Stimulated activated CD8-positive, alpha-beta memory T cell treated with anti-CD3 and anti-CD28 coated beads, Interleukin-12 subunit alpha, Interleukin-12 subunit beta, amount 100 ng/mL, for 4 hours (primary cell): ENCODE data around the gene PIGW.
"Not testable (repeated sequence)": the region's sequence is repeated elsewhere in the genome, so short reads cannot be mapped to it uniquely, and the experiment has no call there.

Experiments
- DNase-seq: peaks from one replicate; pipeline ENCODE4 v3.0.0-alpha.2; 2020; ENCODE audit warnings: low read depth

Gene PIGW

DNA sequence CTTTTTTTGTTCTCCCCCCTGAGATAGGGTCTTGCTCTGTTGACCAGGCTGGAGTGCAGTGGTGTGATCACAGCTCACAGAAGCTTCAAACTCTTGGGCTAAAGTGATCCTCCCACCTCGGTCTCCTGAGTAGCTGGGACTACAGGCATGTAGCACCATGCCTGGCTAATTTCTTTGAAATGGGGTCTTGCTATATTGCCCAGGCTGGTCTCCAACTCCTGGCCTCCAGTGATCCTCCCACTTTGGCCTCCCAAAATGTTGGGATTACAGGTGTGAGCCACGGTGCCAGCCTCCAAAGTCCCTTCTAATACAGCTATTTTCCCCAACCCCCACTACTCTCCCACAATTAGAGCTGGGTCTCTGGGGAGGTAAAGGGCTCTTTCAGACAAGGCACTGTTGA lies 26.3 kb upstream of the PIGW start:
- DNase-seq, result not testable (repeated sequence)

GRCh38 chr17:36509272-36509985 lies 25.4 kb upstream of the PIGW start:
- DNase-seq, result no peak

DNA sequence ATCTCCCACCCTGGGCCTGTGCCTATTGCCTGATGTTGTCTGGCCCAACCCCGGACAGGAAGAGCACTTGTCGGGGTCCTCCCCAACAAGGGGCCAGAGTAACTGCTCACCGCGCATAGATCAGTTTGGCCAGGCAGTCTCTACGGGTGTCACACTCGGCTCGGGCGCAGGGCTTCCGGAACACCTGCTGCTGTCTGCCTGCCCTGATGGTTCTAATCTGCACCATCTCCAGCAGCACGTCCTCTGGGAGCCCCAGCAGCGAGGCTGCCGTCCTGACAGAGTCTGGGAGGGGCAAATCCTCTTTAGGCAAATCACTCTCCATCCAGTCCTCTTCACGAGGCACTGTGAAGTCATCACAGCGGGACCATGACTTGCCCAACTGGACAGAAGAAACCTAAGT lies 24.2 kb upstream of the PIGW start:
- DNase-seq, result no peak

DNA sequence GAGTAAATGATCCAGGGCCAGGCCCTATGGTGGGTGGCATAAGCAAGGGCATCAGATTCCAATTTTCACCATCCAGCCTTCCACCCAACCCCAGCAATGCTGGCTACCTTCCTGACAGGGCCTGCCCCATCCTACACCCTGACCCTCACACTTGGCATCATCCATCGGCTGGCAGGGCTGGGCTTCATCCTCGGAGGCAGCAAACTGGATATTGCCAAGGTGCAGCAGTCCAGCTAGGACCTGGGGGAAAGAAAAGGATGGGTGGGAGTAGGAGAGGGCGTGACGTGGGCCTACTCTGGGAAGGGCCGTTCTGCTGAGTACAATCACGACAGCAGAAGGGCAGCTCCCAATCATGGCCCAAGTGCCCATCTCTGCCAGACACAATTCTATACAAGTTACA lies 23.6 kb upstream of the PIGW start:
- DNase-seq, result no peak

DNA sequence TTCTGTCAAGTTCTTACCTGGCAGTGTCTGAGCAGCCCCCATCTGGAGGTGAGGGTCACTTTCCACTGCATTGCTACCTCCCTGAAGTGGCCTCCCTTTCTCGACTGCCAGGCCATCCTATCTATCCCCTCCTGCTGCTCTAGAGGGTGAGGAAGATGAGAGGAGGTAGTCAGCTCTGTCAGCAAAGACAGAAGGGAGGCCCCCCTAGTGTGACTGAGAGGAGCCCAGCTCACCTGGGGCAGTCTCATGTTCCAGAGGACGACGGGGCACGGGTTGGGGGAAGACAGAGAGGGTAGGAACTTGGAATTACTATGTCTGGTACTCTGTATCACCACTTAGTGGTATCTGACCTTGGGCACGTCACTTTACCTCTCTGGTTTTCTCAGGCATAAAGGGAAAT lies 22.1 kb upstream of the PIGW start:
- DNase-seq, result no peak

DNA sequence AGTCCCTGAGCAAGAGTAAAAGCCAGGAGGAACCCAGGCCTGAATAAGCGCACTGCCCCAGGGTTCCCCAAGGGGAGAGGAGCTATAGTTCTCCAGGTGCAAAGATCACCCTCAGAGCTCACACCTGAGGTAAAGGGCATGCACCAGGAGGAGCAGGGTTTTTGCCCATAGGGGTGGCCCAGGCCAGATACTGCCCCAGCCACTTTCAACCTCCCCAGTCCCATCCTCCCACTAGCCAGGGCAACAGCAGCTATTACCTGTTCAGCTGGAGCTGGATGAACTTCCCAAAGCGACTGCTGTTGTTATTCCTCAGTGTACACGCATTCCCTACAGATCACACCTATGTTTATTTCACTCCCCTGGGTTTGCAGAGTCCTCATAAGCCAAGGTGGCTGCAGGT lies 19.9 kb upstream of the PIGW start:
- no peak for DNase-seq

DNA sequence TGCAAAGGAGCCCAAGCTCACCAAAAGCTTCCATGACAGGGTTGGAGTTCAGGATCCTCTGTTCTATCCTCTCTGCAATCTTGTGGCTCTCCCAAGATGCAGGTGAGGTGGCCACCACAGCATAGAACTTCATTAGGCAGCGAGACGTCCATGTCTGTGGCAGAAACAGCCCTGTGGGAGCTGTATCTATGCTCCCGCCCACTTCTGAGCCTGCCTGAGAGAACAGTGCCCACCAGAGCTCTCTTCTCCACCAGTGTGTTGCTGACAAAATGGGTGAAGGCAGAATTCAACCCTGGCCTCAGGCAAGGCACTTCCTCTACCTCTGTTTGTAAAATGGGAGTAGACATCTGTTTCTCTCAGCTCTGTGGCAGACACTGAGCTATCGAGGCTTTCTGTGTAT lies 18.9 kb upstream of the PIGW start:
- no peak for DNase-seq

DNA sequence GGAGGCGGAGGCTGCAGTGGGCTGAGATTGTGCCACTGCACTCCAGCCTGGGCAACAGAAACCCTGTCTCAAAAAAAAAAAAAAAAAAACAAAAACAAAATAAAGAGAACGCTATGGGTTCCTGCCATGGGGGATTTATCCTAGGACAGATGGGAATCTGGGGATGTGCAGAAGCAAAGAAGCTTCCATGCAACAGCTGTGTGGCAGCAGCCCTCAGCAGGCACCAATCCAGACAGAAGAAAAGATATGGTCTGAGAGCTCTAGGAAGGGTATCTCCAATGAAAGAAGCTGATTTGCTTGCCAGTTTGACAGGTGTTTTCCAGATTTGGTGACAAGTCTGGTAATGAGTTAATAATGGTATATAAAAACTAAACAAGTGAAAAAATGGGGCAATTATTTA lies 11.7 kb upstream of the PIGW start:
- DNase-seq, result no peak

DNA sequence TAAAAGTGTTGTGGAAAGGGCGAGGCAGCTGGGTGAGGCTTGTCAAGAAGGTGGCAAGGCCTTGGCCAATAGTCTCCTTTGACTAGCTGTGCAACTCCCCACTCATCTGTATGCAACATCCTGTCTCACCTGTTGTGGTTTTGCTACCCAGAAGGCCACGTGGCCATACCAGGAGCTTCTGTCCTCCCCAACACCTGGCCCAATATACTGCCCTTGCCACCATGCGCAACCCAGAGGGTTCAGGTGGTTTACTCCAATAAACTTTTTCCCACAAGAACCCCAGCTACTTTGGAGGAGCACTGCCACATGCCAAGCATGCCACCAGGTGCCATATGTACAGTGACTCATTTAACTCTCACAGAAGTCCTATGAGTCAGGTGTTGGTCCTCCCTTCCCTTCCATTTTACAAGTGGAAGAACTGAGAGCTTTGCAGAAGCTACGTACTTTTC lies 10.3 kb upstream of the PIGW start:
- no peak for DNase-seq

- no peak for DNase-seq
Observed at GRCh38 chr17:36525113-36525512, 9.7 kb upstream of the PIGW start.

- no peak for DNase-seq
Observed at GRCh38 chr17:36525888-36526287, 8.9 kb upstream of the PIGW start.

DNA sequence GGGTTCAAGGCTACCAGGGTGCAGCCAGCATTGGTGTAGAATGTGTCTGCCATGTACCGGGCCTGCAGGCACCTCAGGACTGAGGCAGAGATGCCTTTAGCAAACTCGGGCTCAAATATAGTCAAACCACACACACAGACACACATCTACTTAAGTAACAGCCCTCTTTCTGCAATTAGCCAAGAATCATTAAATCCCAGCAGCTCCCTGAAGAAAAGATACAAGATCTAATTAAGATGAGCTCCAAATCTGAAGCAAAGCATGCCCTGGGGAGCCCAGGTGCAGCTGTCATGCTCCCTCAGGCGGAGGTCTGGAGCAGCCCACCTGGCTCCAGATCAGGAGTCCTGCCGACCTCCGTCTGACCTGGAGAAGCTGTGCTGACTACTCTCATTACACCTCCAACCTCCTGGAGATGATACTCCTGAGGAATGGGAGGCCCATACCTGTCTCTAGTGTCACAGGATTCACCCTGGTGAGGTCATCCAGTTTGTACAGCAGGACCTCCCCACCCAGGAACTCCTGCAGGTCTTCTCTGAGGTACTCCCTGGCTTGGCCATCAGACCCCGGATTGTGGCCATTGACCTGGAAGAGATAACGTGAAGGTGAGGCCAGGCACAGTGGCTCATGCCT lies 7.1 kb upstream of the PIGW start:
- DNase-seq, result no peak

DNA sequence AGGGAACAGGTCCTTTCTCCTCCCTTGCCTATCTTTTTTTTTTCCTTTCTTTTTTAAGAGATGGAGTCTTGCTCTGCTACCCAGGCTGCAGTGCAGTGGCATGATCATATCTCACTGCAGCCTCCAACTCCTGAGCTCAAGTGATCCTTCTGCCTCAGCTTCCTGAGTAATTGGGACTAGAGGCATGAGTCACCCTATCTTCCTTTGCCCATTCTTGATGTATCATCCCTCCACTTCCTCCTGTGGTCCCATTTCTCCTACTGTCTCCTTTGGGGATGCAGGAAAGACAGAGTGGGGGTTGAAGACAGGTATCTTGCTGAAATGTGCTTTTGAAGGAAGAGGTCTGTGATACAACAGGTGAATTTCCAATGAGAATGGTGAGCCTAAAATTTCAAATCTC lies 5.7 kb upstream of the PIGW start:
- DNase-seq, result no peak

- DNase-seq, result no peak
Observed at GRCh38 chr17:36532435-36532975, 2.3 kb upstream of the PIGW start.

- DNase-seq, result peak; percentile 36
Observed at GRCh38 chr17:36533935-36534839, 600 bp upstream of the PIGW start.

DNA sequence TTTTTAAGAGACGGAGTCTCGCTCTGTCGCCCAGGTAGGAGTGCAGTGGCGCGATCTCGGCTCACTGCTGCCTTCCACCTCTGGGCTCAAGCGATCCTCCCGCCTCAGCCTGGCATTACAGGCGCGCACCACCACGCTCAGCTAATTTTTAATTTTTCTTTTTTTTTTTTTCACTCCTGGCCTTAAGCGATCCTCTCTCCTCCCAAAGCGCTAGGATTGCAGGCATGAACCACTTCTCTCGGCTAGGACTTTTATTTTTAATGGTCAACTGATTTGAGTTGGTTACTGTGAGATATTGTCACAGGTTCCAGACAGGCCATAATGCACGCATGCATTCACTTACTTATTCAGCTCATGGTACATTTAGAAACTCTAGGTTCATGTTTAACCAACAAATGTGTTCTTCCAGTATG lies 888 bp downstream of the PIGW start:
- DNase-seq, result no peak

DNA sequence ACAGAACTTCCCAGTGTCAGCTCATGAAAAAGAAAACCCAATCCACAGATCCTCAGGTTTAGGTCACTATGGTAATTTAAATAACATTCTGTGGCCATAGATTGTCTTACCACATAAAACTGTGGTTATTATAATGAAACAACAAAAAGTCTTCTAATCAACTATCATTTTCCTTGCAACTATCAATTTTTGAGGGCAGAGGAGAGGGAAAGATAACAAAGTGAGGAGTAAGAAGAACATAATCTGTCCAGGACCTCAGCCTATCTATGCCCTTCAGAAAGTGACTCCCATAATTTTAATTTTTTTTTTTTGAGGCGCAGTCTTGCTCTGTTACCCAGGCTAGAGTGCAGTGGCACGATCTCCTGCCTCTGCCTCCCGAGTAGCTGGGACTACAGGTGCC lies 5.9 kb downstream of the PIGW start:
- no peak for DNase-seq

- DNase-seq, result no peak
Observed at GRCh38 chr17:36542755-36543154, 8.0 kb downstream of the PIGW start.

DNA sequence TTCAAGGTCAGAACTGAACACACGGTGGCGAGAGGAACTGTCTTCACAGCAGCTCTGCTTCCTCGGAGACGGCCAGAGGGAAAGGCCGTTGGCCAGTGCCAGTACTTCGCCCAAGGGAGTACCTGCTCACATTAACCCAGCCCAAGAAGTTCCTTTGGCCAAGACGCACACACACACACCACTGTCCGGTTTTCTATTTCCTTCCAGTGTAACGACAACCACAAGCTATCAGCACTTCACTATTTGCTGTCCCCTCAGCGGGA lies 9.2 kb downstream of the PIGW start:
- no peak for DNase-seq

DNA sequence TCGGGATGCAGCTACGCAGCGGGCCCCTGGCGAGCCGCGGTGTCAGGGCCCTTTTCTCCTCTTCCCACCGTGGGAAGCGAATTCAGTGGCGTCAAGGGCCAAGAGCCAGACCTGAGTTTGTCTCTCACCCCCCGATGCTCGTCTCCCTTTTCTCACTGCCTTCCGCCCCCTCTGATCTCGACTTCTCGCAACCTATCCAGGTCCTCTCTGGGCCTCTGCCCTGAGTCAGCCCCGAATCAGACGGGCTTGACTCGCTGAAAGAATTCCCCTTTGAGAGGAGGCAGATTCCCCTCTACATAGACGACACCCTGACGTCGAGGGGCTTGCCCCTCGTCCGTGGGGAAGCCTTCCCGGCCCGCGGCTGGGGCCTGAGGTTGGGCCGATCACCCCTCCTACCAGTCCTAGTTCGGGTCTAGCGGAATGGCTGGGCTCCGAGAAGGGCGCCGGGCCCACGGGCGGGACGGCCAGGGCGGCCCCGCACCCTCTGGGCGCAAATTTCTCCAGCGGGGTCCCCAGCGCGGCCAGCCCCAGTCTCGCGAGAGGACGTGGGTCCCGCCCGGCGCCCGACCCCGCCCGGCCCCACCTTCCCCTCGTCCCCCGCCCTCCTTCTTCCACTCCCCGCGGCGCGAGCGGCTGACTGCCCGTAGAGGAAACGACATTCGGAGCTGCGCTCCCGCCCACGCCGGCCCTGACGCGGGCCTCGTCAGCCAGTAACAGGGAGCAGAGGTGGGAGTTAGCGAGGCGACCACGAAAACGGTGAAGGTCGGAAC lies 9.7 kb downstream of the PIGW start, which contains the start of gene GGNBP2:
Gene GGNBP2 (plus strand): TSS at position 613 of the 770 bp plus-strand sequence. CDS start 806 bp downstream, outside the sequence.
- DNase-seq, result peak; percentile 82

GRCh38 chr17:36545077-36545464 lies 10.3 kb downstream of the PIGW start:
- no peak for DNase-seq
